ENCODE data around the gene CFAP77. TPM values are rescaled to one million over a fixed set of nuclear protein-coding genes. Genes with fewer than 3 reads are reported as not detected.

Gene CFAP77
- total RNA-seq, 3 donors from 2014 or later, result not detected

DNA sequence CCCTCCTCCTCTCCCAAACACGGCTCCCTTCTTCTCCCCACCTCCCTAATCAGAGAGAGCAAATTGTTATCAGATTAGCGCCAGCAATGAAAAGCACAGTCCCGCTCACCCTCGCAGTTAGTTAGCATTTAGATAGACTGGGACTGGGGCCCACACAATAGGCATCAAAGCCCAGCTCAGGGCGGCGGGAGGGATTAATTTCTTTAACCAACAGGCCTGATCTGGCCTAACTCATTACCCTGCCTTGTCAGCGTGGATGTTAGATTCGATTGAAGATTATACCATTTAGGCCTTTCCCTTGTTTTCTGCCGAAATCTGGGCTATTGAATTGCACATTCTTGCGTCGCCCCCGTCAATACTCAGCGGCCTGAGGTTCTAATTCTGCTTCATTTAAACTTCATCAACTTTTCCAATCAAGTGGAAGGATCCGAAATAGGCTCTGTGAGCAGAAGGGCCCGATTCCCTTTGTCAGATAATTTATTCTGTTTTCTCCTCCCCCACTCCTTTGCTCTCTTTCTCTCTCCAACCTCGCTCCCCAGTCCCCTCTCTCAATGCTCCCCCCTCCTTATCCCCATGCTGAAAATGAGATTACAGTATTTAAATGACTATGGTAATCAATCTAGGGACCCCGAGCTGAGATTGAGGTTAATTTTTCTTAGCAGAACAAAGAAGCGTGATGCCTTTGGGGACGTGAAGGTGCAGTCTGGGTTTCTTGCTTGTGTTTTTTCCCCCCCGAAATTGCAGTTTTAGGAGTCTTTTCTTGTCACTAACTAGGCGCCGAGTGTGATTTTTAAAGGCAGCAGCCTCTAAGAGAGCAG, 15.1 kb downstream of the CFAP77 start:
- DNase-seq (ENCODE audit: low spot score in 2 of 2), result no peak
- Histone ChIP-seq H3K9me3 (no peaks in the 10 kb centered on the region), H3K27ac (no peak overlapping the region), H3K4me1 (no peaks in the 10 kb centered on the region), H3K36me3 (no peaks in the 10 kb centered on the region), H3K27me3 (no peaks in the 10 kb centered on the region), H3K4me3 (no peak overlapping the region)
- intact Hi-C loops (cut with DNase I; ENCODE audit: low total_unique reads), result no loop called here
- TF ChIP-seq, protein P1, sequence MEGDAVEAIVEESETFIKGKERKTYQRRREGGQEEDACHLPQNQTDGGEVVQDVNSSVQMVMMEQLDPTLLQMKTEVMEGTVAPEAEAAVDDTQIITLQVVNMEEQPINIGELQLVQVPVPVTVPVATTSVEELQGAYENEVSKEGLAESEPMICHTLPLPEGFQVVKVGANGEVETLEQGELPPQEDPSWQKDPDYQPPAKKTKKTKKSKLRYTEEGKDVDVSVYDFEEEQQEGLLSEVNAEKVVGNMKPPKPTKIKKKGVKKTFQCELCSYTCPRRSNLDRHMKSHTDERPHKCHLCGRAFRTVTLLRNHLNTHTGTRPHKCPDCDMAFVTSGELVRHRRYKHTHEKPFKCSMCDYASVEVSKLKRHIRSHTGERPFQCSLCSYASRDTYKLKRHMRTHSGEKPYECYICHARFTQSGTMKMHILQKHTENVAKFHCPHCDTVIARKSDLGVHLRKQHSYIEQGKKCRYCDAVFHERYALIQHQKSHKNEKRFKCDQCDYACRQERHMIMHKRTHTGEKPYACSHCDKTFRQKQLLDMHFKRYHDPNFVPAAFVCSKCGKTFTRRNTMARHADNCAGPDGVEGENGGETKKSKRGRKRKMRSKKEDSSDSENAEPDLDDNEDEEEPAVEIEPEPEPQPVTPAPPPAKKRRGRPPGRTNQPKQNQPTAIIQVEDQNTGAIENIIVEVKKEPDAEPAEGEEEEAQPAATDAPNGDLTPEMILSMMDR (IDR thresholded peaks at IDR 0.05), result no peak
- no peak for TF ChIP-seq POLR2AphosphoS5 (IDR thresholded peaks at IDR 0.05)
- no peak for TF ChIP-seq POLR2A (IDR thresholded peaks at IDR 0.05)

DNA sequence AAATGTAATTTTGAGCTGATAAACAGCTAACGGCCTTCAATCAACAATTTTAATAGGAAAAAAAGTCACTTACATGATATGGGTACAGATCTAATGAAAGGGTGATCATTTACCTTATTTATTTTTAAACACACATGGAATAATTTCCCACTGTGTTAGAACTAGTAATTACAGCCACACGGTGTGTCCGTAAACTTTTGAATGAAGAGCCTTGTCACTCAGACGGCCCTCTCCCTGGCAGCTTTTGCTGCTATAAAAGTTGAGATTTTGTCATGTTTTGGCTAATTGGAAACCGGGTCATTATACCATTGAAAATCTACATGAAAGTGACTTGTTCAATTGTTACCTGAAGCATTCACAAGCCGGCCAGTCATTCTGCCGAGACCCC, 15.7 kb downstream of the CFAP77 start:
- TF ChIP-seq POLR2A (IDR thresholded peaks at IDR 0.05) (no peak), POLR2AphosphoS5 (IDR thresholded peaks at IDR 0.05) (no peak)
- TF ChIP-seq, protein P1 (IDR thresholded peaks at IDR 0.05), result no peak
- Histone ChIP-seq H3K4me1 (no peaks in the 10 kb centered on the region), H3K36me3 (no peaks in the 10 kb centered on the region), H3K9me3 (no peaks in the 10 kb centered on the region), H3K27me3 (no peaks in the 10 kb centered on the region), H3K4me3 (no peak overlapping the region), H3K27ac (no peak overlapping the region)
- intact Hi-C loops (cut with DNase I; ENCODE audit: low total_unique reads), result no loop called here
- DNase-seq (ENCODE audit: low spot score in 2 of 2), result no peak

DNA sequence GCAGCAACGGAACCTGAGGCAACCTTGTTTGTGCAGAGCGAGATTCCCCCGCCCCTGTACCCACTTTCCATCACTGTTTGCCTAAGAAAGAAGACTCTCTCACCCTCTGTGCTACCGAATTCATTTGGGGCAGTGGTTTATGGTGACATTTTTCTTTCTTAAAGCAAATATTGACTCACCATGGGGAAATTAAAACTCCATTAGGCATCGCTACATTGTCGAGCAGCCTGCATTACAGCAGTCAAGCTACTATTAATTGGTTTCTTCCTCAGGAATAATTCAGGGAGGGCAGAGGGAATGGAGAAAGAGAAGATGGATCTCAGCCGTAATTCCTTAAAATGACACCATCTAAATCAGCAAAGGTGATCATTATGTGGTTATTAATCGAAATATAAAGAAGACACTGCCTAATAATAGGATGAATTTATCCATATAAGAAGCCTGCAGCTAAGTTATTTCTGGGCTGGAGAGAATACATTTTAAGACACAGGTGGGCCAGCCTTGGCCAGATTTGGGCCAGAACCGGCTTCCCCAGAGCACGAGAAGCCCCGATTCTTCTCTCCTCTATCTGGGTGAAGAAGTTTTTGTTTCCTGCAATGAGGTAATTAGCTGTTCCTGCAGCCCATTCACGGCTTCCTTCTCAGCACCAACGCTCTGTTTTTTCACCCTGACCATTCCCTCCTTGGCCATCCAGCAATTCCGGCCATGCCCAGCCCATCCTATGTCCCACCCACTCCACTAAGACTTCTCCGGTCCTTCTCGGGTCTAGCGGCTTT, 16.8 kb downstream of the CFAP77 start:
- Histone ChIP-seq H3K27me3 (peaks cover 0 to 2% of the 10 kb centered on the region in 2 donors), H3K9me3 (no peaks in the 10 kb centered on the region), H3K4me1 (no peaks in the 10 kb centered on the region), H3K36me3 (no peaks in the 10 kb centered on the region), H3K27ac (no peak overlapping the region), H3K4me3 (no peak overlapping the region)
- no peak for DNase-seq (ENCODE audit: low spot score in 2 of 2)
- TF ChIP-seq, protein P1 (IDR thresholded peaks at IDR 0.05), result no peak
- TF ChIP-seq POLR2AphosphoS5 (IDR thresholded peaks at IDR 0.05) (no peak), POLR2A (IDR thresholded peaks at IDR 0.05) (no peak)
- intact Hi-C loops (cut with DNase I; ENCODE audit: low total_unique reads), result no loop called here

DNA sequence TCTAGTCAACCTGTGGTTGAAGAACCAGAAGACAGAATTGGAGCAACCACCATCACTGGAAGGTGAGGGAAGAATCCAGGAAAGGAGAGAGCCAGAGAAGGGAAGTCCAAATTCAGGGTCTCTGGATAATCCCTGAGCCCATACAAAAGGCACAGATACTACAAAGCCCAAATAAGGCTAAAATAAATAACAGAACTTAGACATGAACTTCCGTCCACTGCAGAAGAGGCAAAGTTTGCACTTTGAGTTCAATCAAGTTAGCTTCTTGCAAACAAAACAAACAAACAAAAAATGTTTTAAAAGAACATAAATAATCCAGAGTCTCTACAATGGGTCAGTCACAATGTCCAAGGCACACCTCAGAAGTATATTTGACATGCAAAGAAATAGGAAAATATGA, 21.0 kb downstream of the CFAP77 start:
- H3K27ac ChIP-seq, result no peak overlapping the region
- no peaks in the 10 kb centered on the region for H3K36me3 ChIP-seq
- H3K9me3 ChIP-seq, result no peaks in the 10 kb centered on the region
- H3K4me3 ChIP-seq, result no peak overlapping the region
- H3K27me3 ChIP-seq, result peaks cover 0 to 29% of the 10 kb centered on the region in 2 donors
- intact Hi-C loops (cut with DNase I; ENCODE audit: low total_unique reads), result no loop called here
- no peak for DNase-seq (ENCODE audit: low spot score in 2 of 2)
- no peaks in the 10 kb centered on the region for H3K4me1 ChIP-seq
- TF ChIP-seq POLR2A (IDR thresholded peaks at IDR 0.05) (no peak), POLR2AphosphoS5 (IDR thresholded peaks at IDR 0.05) (no peak)
- TF ChIP-seq, protein P1 (IDR thresholded peaks at IDR 0.05), result no peak

DNA sequence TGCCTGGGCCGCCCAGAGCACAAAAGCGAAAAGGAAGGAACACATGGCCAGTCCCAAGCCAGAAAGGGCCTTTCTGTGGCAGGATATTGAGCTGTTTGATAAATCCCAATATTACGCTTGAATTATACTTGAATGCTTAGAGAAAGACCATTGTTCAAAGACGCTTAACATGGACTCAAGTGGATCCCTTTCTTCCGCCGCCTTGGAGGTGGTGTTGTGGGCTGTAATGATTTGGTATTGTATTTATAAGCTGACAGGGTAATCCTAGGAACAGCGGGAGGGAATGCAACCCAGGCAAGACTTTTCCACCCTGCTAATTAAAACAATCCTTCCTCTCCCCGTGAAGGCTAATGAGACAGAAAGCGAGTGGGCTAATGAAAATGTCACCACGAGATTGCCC, 24.9 kb downstream of the CFAP77 start:
- H3K4me3 ChIP-seq, result no peak overlapping the region
- no peak overlapping the region for H3K27ac ChIP-seq
- TF ChIP-seq POLR2AphosphoS5 (IDR thresholded peaks at IDR 0.05), result no peak
- TF ChIP-seq POLR2A (IDR thresholded peaks at IDR 0.05), result no peak
- TF ChIP-seq, protein P1 (IDR thresholded peaks at IDR 0.05), result no peak
- DNase-seq (ENCODE audit: low spot score in 2 of 2), result no peak
- peaks cover 0 to 29% of the 10 kb centered on the region in 2 donors for H3K27me3 ChIP-seq
- H3K4me1 ChIP-seq, result no peaks in the 10 kb centered on the region
- intact Hi-C loops (cut with DNase I; ENCODE audit: low total_unique reads), result no loop called here
- no peaks in the 10 kb centered on the region for H3K36me3 ChIP-seq
- no peaks in the 10 kb centered on the region for H3K9me3 ChIP-seq

All from breast epithelium (tissue), 4 donors.